Peyer's patch (tissue), 4 donors: ENCODE results near the gene CRACR2A.

ENCODE experiments used
- CTCF ChIP-seq, 6 experiments: fragments of 450-650 bp in 4 of 6; fragments of 200-600 bp in 2 of 6; sonication (generic) in 1 of 6; IDR thresholded peaks; one replicate each; pipeline ENCODE4 v1.5.1; 2017 to 2019; ENCODE audit warnings: antibody characterized with exemption in 6 of 6, mild to moderate bottlenecking in 3 of 6, moderate library complexity in 1 of 6
- POLR2A ChIP-seq, 2 donors: fragments of 450-650 bp; IDR thresholded peaks; one replicate each; pipeline ENCODE4 v1.5.1; 2017; ENCODE audit warnings: antibody characterized with exemption in 2 of 2, mild to moderate bottlenecking in 2 of 2, moderate library complexity in 2 of 2

- TF ChIP-seq CTCF (IDR thresholded peaks at IDR 0.05) (no peak), POLR2A (IDR thresholded peaks at IDR 0.05) (no peak)
These were observed 140.8 kb downstream of the CRACR2A start for GRCh38 chr12:3611860-3612703.
